BJ (cell line): ENCODE data around the gene CGB8. TPM values are rescaled to one million over a fixed set of nuclear protein-coding genes. Genes with fewer than 3 reads are reported as not detected.

ENCODE experiments used
- CTCF ChIA-PET: fragments of 350-600 bp; formaldehyde crosslinking; extraction: SDS; loops from one replicate; lab custom pipeline; 2021; ENCODE audit warnings: antibody characterized with exemption, inconsistent platforms; lab: Yijun Ruan, JAX
- POLR2A ChIA-PET: fragments of 300-600 bp; sonication (Branson Sonifier 250); formaldehyde crosslinking; extraction: SDS; loops from one replicate; lab custom pipeline; 2021; ENCODE audit warnings: antibody characterized with exemption; lab: Charles Lee
- DNase-seq: peaks from one replicate; pipeline ENCODE4 v3.0.0-alpha.2; 2011; ENCODE audit warnings: low read depth
- H3K27me3 ChIP-seq: 2 replicates; pipeline ENCODE4 v1.6.0; 2011; ENCODE audit warnings: low read length; ENCODE audit not compliant: control insufficient read depth, insufficient read depth
- H3K36me3 ChIP-seq: 2 replicates; pipeline ENCODE4 v1.5.1; 2011; ENCODE audit warnings: low read length; ENCODE audit not compliant: control insufficient read depth, insufficient read depth
- H3K4me3 ChIP-seq: 2 replicates; pipeline ENCODE4 v1.5.1; 2011; ENCODE audit warnings: low read depth, mild to moderate bottlenecking, control low read depth, low read length
- CTCF ChIP-seq: IDR thresholded peaks from 2 replicates; pipeline ENCODE4 v1.5.1; 2011; ENCODE audit warnings: low read depth, mild to moderate bottlenecking, control low read depth, inconsistent platforms, low read length, moderate library complexity; ENCODE audit not compliant: insufficient read depth
- polyA plus RNA-seq: library from polyadenylated mRNA; depleted of rRNA; stranded (reverse); fragments of >200 nt; gene quantifications from 2 replicates; pipeline ENCODE4 v1.2.3, GENCODE V29; 2011

The CGB8 gene
- polyA plus RNA-seq, 1 experiment, result not detected

GRCh38 chr19:49009828-49010227 is 39.1 kb downstream of the CGB8 start:
- peaks cover 32% of the 10 kb centered on the region for H3K36me3 ChIP-seq
- no peak for DNase-seq
- POLR2A ChIA-PET, result no interaction called here
- H3K4me3 ChIP-seq, result no peak overlapping the region
- CTCF ChIA-PET, result interaction anchor here (0.9 to 3.8 kb wide), 6 partner anchors 8 to 136 kb away, joined by 3 to 31 read pairs (median 12); partner anchors contain the start of genes GYS1 and RUVBL2
- no peak for TF ChIP-seq CTCF
- H3K27me3 ChIP-seq, result no peaks in the 10 kb centered on the region

- ChIA-PET CTCF (interaction anchor here (3.7 to 3.8 kb wide), 2 partner anchors 9 to 11 kb away, joined by 14 to 15 read pairs; no protein-coding TSS in a partner anchor), POLR2A (no interaction called here)
- H3K27me3 ChIP-seq, result no peaks in the 10 kb centered on the region
- TF ChIP-seq CTCF, result no peak
- no peak overlapping the region for H3K4me3 ChIP-seq
- H3K36me3 ChIP-seq, result peaks cover 30% of the 10 kb centered on the region
- DNase-seq, result no peak
Measured at GRCh38 chr19:49006905-49007304, 42.0 kb downstream of the CGB8 start.

- no peaks in the 10 kb centered on the region for H3K27me3 ChIP-seq
- H3K4me3 ChIP-seq, result no peak overlapping the region
- no peak for DNase-seq
- ChIA-PET POLR2A (no interaction called here), CTCF (interaction anchor here (0.7 kb wide), 1 partner anchor 11 kb away, joined by 4 read pairs; the partner anchor contains the start of gene RUVBL2)
- no peak for TF ChIP-seq CTCF
- peaks cover 21% of the 10 kb centered on the region for H3K36me3 ChIP-seq
Measured at GRCh38 chr19:49004964-49005614, 43.8 kb downstream of the CGB8 start.

GRCh38 chr19:49004133-49004532 is 44.8 kb downstream of the CGB8 start:
- no peak for DNase-seq
- CTCF ChIA-PET, result interaction anchor here (2.6 kb wide), 1 partner anchor 14 kb away, joined by 6 read pairs; the partner anchor contains the start of gene LHB
- POLR2A ChIA-PET, result no interaction called here

More at GRCh38 chr19:49004133-49004532, 44.8 kb downstream of the CGB8 start:
- Histone ChIP-seq H3K27me3 (no peaks in the 10 kb centered on the region), H3K4me3 (no peak overlapping the region), H3K36me3 (peaks cover 18% of the 10 kb centered on the region)
- no peak for TF ChIP-seq CTCF
